HepG2 (cell line): Measurements from ENCODE around the gene ETS2. TPM values are rescaled to one million over a fixed set of nuclear protein-coding genes. Genes with fewer than 3 reads are reported as not detected.

ENCODE experiments used
- ATF4 ChIP-seq, 2 experiments: fragments of 450-650 bp in 1 of 2; sonication (generic) in 1 of 2; formaldehyde crosslinking; IDR thresholded peaks; 2 replicates each; pipeline versions ENCODE4 v1.5.0 to v1.8.0; 2020 to 2022; ENCODE audit warnings: mild to moderate bottlenecking in 1 of 2, missing genetic modification reagents in 1 of 2
- CCDC6 ChIP-seq: sonication (generic); formaldehyde crosslinking; IDR thresholded peaks from 2 replicates; pipeline ENCODE4 v1.8.1; 2022; ENCODE audit warnings: mild to moderate bottlenecking, missing genetic modification reagents, moderate library complexity
- CERS6 ChIP-seq: sonication (generic); formaldehyde crosslinking; IDR thresholded peaks from 2 replicates; pipeline ENCODE4 v1.5.0; 2020; ENCODE audit warnings: missing genetic modification reagents
- HINFP ChIP-seq: sonication (generic); formaldehyde crosslinking; IDR thresholded peaks from 2 replicates; pipeline ENCODE4 v1.4.0; 2020; ENCODE audit warnings: low read depth, mild to moderate bottlenecking, missing genetic modification reagents
- KAT7 ChIP-seq: IDR thresholded peaks from 2 replicates; pipeline ENCODE4 v1.6.1; 2018; ENCODE audit warnings: borderline replicate concordance, missing compliant biosample characterization
- KDM2A ChIP-seq: sonication (generic); formaldehyde crosslinking; IDR thresholded peaks from 2 replicates; pipeline ENCODE4 v1.4.0; 2020; ENCODE audit warnings: low read depth, missing genetic modification reagents, borderline replicate concordance
- NFE2 ChIP-seq: sonication (generic); formaldehyde crosslinking; IDR thresholded peaks from 2 replicates; pipeline ENCODE4 v1.4.0; 2020; ENCODE audit warnings: missing genetic modification reagents
- NFYB ChIP-seq: sonication (generic); formaldehyde crosslinking; IDR thresholded peaks from 2 replicates; pipeline ENCODE4 v1.4.0; 2020; ENCODE audit warnings: missing genetic modification reagents
- NONO ChIP-seq, 2 experiments: fragments of 450-650 bp in 1 of 2; sonication (generic) in 1 of 2; formaldehyde crosslinking in 1 of 2; IDR thresholded peaks in 1 of 2; conservative IDR thresholded peaks in 1 of 2; 2 replicates each; pipeline versions ENCODE4 v1.6.1 to v1.8.0; 2017 to 2022; ENCODE audit warnings: mild to moderate bottlenecking in 1 of 2, missing genetic modification reagents in 1 of 2, moderate library complexity in 1 of 2
- POGZ ChIP-seq: sonication (generic); formaldehyde crosslinking; IDR thresholded peaks from 2 replicates; pipeline ENCODE4 v1.4.0; 2020; ENCODE audit warnings: mild to moderate bottlenecking, missing genetic modification reagents
- TARDBP ChIP-seq: sonication (generic); formaldehyde crosslinking; IDR thresholded peaks from 2 replicates; pipeline ENCODE4 v1.8.0; 2022; ENCODE audit warnings: mild to moderate bottlenecking, missing genetic modification reagents
- U2AF2 ChIP-seq: fragments of 200-400 bp; formaldehyde crosslinking; IDR thresholded peaks from 2 replicates; pipeline ENCODE4 v1.6.1; 2017; ENCODE audit warnings: low read depth, mild to moderate bottlenecking, low read length
- ZBTB26 ChIP-seq: IDR thresholded peaks from 2 replicates; pipeline ENCODE4 v1.6.1; 2016; ENCODE audit warnings: missing compliant biosample characterization, missing genetic modification reagents, borderline replicate concordance
- ZFP82 ChIP-seq: sonication (generic); formaldehyde crosslinking; IDR thresholded peaks from 2 replicates; pipeline ENCODE4 v1.5.1; 2020; ENCODE audit warnings: mild to moderate bottlenecking, missing genetic modification reagents, borderline replicate concordance
- ZFP90 ChIP-seq: sonication (generic); formaldehyde crosslinking; IDR thresholded peaks from 2 replicates; pipeline ENCODE4 v1.8.0; 2022; ENCODE audit warnings: missing genetic modification reagents, mild to moderate bottlenecking, inconsistent platforms, borderline replicate concordance
- ZFX ChIP-seq: sonication (generic); formaldehyde crosslinking; IDR thresholded peaks from 2 replicates; pipeline ENCODE4 v1.4.0; 2020; ENCODE audit warnings: mild to moderate bottlenecking, low read depth, missing genetic modification reagents, moderate library complexity
- ZIK1 ChIP-seq: sonication (generic); formaldehyde crosslinking; IDR thresholded peaks from 2 replicates; pipeline ENCODE4 v1.5.0; 2020; ENCODE audit warnings: mild to moderate bottlenecking, low read depth, missing genetic modification reagents, borderline replicate concordance
- ZNF253 ChIP-seq: sonication (generic); formaldehyde crosslinking; IDR thresholded peaks from 2 replicates; pipeline ENCODE4 v1.8.0; 2022; ENCODE audit warnings: mild to moderate bottlenecking, missing genetic modification reagents, borderline replicate concordance
- ZNF256 ChIP-seq: sonication (generic); formaldehyde crosslinking; conservative IDR thresholded peaks from 2 replicates; pipeline ENCODE4 v1.4.0; 2020; ENCODE audit warnings: missing genetic modification reagents
- ZNF441 ChIP-seq: sonication (generic); formaldehyde crosslinking; IDR thresholded peaks from 2 replicates; pipeline ENCODE4 v1.7.0; 2021; ENCODE audit warnings: missing genetic modification reagents, borderline replicate concordance
- ZNF619 ChIP-seq: sonication (generic); formaldehyde crosslinking; IDR thresholded peaks from 2 replicates; pipeline ENCODE4 v1.4.0; 2020; ENCODE audit warnings: mild to moderate bottlenecking, missing genetic modification reagents
- ZNF720 ChIP-seq: sonication (generic); formaldehyde crosslinking; IDR thresholded peaks from 2 replicates; pipeline ENCODE4 v1.4.0; 2020; ENCODE audit warnings: missing genetic modification reagents
- ZNF770 ChIP-seq: sonication (generic); formaldehyde crosslinking; IDR thresholded peaks from 2 replicates; pipeline ENCODE4 v1.5.0; 2020; ENCODE audit warnings: mild to moderate bottlenecking, missing genetic modification reagents
- ZNF781 ChIP-seq: sonication (generic); formaldehyde crosslinking; IDR thresholded peaks from 2 replicates; pipeline ENCODE4 v1.5.1; 2020; ENCODE audit warnings: borderline replicate concordance, mild to moderate bottlenecking, missing genetic modification reagents; ENCODE audit errors: not compliant biosample characterization
- polyA plus RNA-seq, 8 experiments: library from polyadenylated mRNA; depleted of rRNA in 3 of 8; stranded (reverse) in 7 of 8; unstranded in 1 of 8; fragments of >200 nt; fragmentation: Illumina TruSeq in 4 of 8; extraction: Trizol in 4 of 8; gene quantifications; 2 replicates each; pipeline versions ENCODE4 v1.2.1 to v1.2.3, GENCODE V29; 2011 to 2016; ENCODE audit warnings: low read depth in 4 of 8, missing spikeins in 1 of 8, mixed read lengths in 1 of 8; ENCODE audit not compliant: insufficient read depth in 1 of 8
- total RNA-seq, 5 experiments: library from RNA; depleted of rRNA; stranded (reverse); fragments of >200 nt; fragmentation: Illumina TruSeq; extraction: Trizol; gene quantifications; 2 replicates each; pipeline ENCODE4 v1.2.3, GENCODE V29; 2016; ENCODE audit warnings: low read depth in 1 of 5

Gene ETS2
- total and polyA plus RNA-seq, 2 of the 13 experiments (the other 11 are each of a cell fraction or from before 2014, with no cell fraction given) = 24.6 to 64.4 TPM

GRCh38 chr21:38797470-38797869 lies 8.3 kb upstream of the ETS2 start (continued):
- TF ChIP-seq ZFX (CRISPR knock-in tag) = peak; percentile 65
- TF ChIP-seq NONO (IDR thresholded peaks at IDR 0.05) = no peak
- no peak for TF ChIP-seq NONO (CRISPR knock-in tag; conservative IDR thresholded peaks at IDR 0.05)
- no peak for TF ChIP-seq CCDC6 (CRISPR knock-in tag)
- no peak for TF ChIP-seq NFE2 (CRISPR knock-in tag)
- TF ChIP-seq ZNF256 = no peak
- TF ChIP-seq POGZ (CRISPR knock-in tag) = peak; percentile 55
- TF ChIP-seq CERS6 (CRISPR knock-in tag) = no peak
- TF ChIP-seq KAT7 (CRISPR knock-in tag) = no peak
- TF ChIP-seq ZNF619 (CRISPR knock-in tag) = no peak
- peak; percentile 38; the same call in 1 of the 2 replicates for TF ChIP-seq KDM2A
- no peak for TF ChIP-seq ZNF253 (CRISPR knock-in tag)
- TF ChIP-seq ZNF781 (CRISPR knock-in tag) = no peak
- no peak for TF ChIP-seq ZNF720 (CRISPR knock-in tag)
- no peak for TF ChIP-seq ZNF770 (CRISPR knock-in tag)
- no peak for TF ChIP-seq HINFP (CRISPR knock-in tag)
- TF ChIP-seq ZNF441 (CRISPR knock-in tag) = 0 out of 2 replicates have a peak, but pooled peaks have one; percentile 28
- 0 out of 2 replicates have a peak, but pooled peaks have one; percentile 36 for TF ChIP-seq ZBTB26 (CRISPR knock-in tag)
- TF ChIP-seq ATF4 (CRISPR knock-in tag; IDR thresholded peaks at IDR 0.05) = no peak
- TF ChIP-seq TARDBP (CRISPR knock-in tag) = no peak
- no peak for TF ChIP-seq ZFP90
- TF ChIP-seq U2AF2 = no peak
- TF ChIP-seq ZFP82 (CRISPR knock-in tag) = no peak
- no peak for TF ChIP-seq ZIK1 (CRISPR knock-in tag)
- no peak for TF ChIP-seq NFYB (CRISPR knock-in tag)
